A549 treated with CpdA at 1 μM for 4 hours (cell line): ENCODE results near the gene KCNAB2. TPM values are rescaled to one million over a fixed set of nuclear protein-coding genes. Genes with fewer than 3 reads are reported as not detected.

ENCODE experiments used
- total RNA-seq: library from RNA; stranded (reverse); fragments of 200-300 nt; extraction: Qiagen RNA extraction; gene quantifications from 5 replicates; pipeline ENCODE4 v1.2.3, GENCODE V29; 2022; ENCODE audit warnings: low read depth

Gene KCNAB2
- 7.2 to 10.5 TPM (median 9.2 TPM) in 5 replicates for total RNA-seq

GRCh38 chr1:6045561-6045960, at the start of gene KCNAB2:
Gene KCNAB2, plus strand, starts transcription at chr1:6045888. Its CDS starts 5,649 bp downstream, at chr1:6051537.

Other genes starting within 250 kb of the KCNAB2 start
- gene NPHP4, start 53.5 kb upstream of the KCNAB2 start, total RNA-seq = 4.2 to 5.6 TPM (median 4.6 TPM) in 5 replicates
- 0.55 to 0.83 TPM (median 0.69 TPM) in 5 replicates for gene CHD5, start 134.4 kb downstream of the KCNAB2 start, total RNA-seq
- gene RPL22, start 153.7 kb downstream of the KCNAB2 start, total RNA-seq = 316 to 492 TPM (median 454 TPM) in 5 replicates
- 15.6 to 22.3 TPM (median 19.3 TPM) in 5 replicates for gene RNF207, start 160.2 kb downstream of the KCNAB2 start, total RNA-seq
- gene ICMT, start 190.1 kb downstream of the KCNAB2 start, total RNA-seq = 46.0 to 57.4 TPM (median 55.8 TPM) in 5 replicates
- not detected in 5 replicates for gene HES3, start 198.3 kb downstream of the KCNAB2 start, total RNA-seq
- 1.0 to 1.3 TPM (median 1.1 TPM) in 5 replicates for gene GPR153, start 215.2 kb downstream of the KCNAB2 start, total RNA-seq